ENCODE data around the gene GRAMD1B.

GRAMD1B gene

DNA sequence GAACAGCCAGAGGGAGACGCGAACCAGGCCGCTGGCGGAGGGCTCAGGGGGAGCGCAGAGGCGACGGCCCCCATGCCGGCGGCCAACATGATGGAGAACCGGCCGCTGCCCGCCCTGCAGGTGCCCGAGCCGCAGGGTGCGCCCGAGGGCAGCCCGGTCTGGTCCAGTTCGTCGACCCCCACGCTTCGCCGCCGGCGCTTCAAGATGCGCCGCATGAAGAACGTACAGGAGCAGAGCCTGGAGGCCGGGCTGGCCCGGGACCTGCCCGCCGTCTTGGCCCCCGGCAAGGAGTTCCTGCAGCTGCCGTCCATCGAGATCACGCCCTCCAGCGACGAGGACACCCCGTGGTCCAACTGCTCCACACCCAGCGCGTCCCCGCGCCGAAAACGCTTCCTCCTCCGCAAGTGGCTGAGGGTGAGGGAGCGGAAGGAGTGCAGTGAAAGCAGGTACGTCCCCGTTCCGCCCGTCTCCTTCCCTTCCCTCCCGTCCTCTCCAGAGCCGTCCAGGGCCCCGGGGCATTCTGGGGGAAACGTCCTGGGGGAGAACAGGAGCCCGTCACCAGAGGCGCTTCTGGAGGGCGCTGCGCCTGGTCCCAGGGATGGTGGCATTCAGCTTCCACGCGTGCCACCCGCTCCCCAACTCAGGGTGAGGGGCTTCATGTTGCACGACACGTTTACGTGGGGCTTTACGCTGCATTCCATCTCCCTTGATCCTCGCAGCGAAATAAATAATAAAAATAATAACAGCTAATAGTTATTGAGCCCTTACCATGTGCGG, 840 bp downstream of the GRAMD1B start:
- DNase-seq (ENCODE audit: low read depth, low spot score) = peak; percentile 60
- TF ChIP-seq, protein P1, sequence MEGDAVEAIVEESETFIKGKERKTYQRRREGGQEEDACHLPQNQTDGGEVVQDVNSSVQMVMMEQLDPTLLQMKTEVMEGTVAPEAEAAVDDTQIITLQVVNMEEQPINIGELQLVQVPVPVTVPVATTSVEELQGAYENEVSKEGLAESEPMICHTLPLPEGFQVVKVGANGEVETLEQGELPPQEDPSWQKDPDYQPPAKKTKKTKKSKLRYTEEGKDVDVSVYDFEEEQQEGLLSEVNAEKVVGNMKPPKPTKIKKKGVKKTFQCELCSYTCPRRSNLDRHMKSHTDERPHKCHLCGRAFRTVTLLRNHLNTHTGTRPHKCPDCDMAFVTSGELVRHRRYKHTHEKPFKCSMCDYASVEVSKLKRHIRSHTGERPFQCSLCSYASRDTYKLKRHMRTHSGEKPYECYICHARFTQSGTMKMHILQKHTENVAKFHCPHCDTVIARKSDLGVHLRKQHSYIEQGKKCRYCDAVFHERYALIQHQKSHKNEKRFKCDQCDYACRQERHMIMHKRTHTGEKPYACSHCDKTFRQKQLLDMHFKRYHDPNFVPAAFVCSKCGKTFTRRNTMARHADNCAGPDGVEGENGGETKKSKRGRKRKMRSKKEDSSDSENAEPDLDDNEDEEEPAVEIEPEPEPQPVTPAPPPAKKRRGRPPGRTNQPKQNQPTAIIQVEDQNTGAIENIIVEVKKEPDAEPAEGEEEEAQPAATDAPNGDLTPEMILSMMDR (IDR thresholded peaks at IDR 0.05; ENCODE audit: low read depth, low read length) = no peak
- H3K4me3 ChIP-seq (ENCODE audit: low read depth, low read length) = peak overlapping the region; percentile 74
- in situ Hi-C loops (cut with HindIII; ENCODE audit: low sequenced_read_pairs) = no loop called here

DNA sequence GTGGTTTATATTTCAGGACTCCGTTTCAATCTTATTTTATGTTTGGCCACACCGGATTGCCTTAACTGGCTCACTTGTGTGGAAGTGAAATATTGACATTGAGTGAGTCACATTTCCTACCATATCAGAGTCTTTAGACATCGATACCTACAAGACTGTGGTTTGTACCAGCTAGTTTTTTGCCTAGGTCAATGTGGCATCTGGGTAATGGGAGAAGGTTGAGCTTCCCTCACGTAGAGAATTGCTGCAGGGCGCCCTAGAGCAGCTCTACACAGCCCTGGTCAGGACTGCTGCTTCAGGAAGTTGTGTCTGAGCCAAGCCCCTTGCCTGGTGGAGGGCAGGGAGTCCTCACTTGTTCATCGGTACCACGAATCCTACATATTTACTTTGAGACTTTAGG, 1.6 kb downstream of the GRAMD1B start:
- H3K4me3 ChIP-seq (ENCODE audit: low read depth, low read length) = peak overlapping the region; percentile 74
- TF ChIP-seq, protein P1 (IDR thresholded peaks at IDR 0.05; ENCODE audit: low read depth, low read length) = no peak
- peak; percentile 10 for DNase-seq (ENCODE audit: low read depth, low spot score)
- in situ Hi-C loops (cut with HindIII; ENCODE audit: low sequenced_read_pairs) = no loop called here

DNA sequence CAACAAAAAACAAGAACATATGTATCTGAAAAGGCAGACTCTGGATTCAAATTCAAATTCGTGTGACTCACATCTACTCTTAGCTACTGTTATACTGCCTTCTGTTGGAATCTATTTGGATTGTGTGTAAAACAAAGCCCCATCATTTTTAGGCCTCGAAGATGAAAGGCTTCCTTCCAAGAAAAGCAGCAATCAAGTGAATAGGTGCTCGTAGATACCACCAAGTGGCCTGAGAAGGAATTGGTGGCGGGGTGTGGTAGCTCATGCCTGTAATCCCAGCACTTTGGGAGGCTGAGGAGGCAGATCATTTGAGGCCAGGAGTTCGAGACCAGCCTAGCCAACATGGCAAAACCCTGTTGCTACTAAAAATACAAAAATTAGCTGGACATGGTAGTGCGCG, 4.2 kb downstream of the GRAMD1B start:
- in situ Hi-C loops (cut with HindIII; ENCODE audit: low sequenced_read_pairs) = no loop called here
- DNase-seq (ENCODE audit: low read depth, low spot score) = peak; percentile 17
- H3K4me3 ChIP-seq (ENCODE audit: low read depth, low read length) = no peak overlapping the region
- TF ChIP-seq, protein P1 (IDR thresholded peaks at IDR 0.05; ENCODE audit: low read depth, low read length) = peak; percentile 32

DNA sequence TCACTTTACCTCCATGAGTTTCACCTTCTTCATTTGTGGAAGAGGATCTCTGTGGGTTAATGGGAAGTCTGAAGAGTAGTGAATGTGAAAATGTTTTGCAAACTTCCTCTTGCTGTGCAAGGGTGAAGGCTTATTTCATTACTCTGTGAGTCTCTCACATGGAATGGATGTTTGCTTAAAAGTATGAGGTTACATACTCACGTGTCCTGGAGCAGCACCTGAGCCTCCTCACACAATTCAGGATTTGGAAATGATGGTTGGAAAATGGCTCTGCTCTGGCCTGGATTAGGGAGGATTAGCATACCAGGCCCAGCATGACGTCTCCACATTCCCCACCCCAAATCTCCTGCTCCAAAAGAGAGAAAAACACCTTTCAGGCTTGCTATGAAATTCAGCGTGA, 4.8 kb downstream of the GRAMD1B start:
- no peak overlapping the region for H3K4me3 ChIP-seq (ENCODE audit: low read depth, low read length)
- TF ChIP-seq, protein P1 (IDR thresholded peaks at IDR 0.05; ENCODE audit: low read depth, low read length) = no peak
- in situ Hi-C loops (cut with HindIII; ENCODE audit: low sequenced_read_pairs) = no loop called here
- no peak for DNase-seq (ENCODE audit: low read depth, low spot score)

DNA sequence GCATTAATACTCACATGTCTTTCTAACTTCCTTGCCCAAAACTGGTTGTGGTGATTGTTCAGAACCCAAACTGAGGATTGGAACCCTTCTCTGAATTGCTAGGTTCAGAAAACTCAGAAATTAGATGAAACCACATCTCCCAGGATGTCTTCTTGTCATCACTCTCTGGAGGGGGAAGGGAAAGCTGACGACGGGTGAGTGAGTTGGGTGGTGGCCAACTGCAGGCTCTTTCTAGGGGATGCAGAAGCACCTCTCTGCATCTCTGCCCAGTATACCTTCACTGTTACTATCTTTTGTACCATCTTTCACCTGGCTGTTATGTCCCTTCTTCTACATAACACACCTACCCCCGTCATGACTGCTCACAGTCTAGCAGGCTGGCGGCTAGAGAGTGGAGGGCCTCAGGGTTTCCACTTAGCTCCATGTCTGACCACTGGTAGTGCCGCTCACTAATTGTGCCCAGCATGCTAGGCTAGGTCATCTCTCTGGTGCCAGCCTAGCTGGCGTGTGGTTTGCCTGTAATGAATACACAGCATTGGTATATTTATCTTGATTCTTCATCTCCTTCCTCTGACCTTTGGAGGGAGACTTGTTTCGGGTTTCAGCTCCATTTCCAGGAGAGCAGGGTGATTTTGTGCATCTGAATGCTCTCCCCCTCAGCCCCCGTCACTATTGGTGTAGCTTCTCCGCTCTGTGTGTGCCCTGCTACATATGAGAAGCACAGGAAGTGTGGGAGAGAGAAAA, 7.3 kb downstream of the GRAMD1B start:
- TF ChIP-seq, protein P1 (IDR thresholded peaks at IDR 0.05; ENCODE audit: low read depth, low read length) = no peak
- no peak for DNase-seq (ENCODE audit: low read depth, low spot score)
- H3K4me3 ChIP-seq (ENCODE audit: low read depth, low read length) = no peak overlapping the region
- in situ Hi-C loops (cut with HindIII; ENCODE audit: low sequenced_read_pairs) = no loop called here

DNA sequence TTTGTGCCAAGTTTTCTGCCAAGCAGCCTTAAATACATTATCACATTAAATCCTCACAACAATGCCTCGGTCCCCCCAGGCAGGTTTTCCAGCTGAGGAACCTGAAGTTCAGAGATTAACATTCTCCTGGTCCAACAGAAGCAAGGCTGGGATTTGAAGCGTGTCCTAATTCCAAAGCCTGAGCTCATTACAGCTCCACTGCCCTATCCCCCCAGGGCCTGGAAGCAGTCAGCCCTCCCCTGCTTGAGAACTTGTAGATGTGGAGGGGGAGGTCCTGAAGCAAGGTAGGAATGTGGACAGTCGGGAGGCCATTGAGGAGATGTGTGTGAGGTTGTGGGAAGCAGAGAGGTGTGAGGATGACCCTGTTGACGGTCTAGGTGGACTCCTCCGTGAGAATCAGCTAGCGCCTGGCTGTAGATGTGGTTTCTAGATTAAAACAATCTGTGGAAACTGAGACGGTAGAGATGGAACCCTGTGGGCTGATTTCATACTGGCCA, 8.1 kb downstream of the GRAMD1B start:
- TF ChIP-seq, protein P1 (IDR thresholded peaks at IDR 0.05; ENCODE audit: low read depth, low read length) = no peak
- no peak overlapping the region for H3K4me3 ChIP-seq (ENCODE audit: low read depth, low read length)
- in situ Hi-C loops (cut with HindIII; ENCODE audit: low sequenced_read_pairs) = no loop called here
- no peak for DNase-seq (ENCODE audit: low read depth, low spot score)
